Liver (tissue), 9 donors: Measurements from ENCODE around the gene ST6GALNAC5. TPM values are rescaled to one million over a fixed set of nuclear protein-coding genes. Genes with fewer than 3 reads are reported as not detected.
"Not testable (repeated sequence)": the region's sequence is repeated elsewhere in the genome, so short reads cannot be mapped to it uniquely, and the experiment has no call there.

Experiments
- DNase-seq: peaks from one replicate; pipeline ENCODE4 v3.0.0-alpha.2; 2017; ENCODE audit warnings: low spot score
- H3K27ac ChIP-seq, 2 donors: one replicate each; pipeline ENCODE4 v1.7.0; 2013; ENCODE audit warnings: inconsistent platforms in 2 of 2, low read length in 2 of 2, control low read depth in 1 of 2, low read depth in 1 of 2, mild to moderate bottlenecking in 1 of 2
- H3K27me3 ChIP-seq, 4 donors: one replicate each; pipeline versions ENCODE4 v1.6.1 to v1.7.0; 2013; ENCODE audit warnings: low read length in 3 of 4, inconsistent platforms in 1 of 4, mild to moderate bottlenecking in 1 of 4, moderate library complexity in 1 of 4; ENCODE audit not compliant: control insufficient read depth in 4 of 4, insufficient read depth in 4 of 4
- H3K36me3 ChIP-seq, 4 donors: one replicate each; pipeline versions ENCODE4 v1.6.1 to v1.7.0; 2013; ENCODE audit warnings: low read length in 3 of 4, mild to moderate bottlenecking in 3 of 4, low read depth in 1 of 4, moderate library complexity in 1 of 4; ENCODE audit not compliant: control insufficient read depth in 4 of 4, insufficient read depth in 3 of 4
- H3K4me1 ChIP-seq, 4 donors: one replicate each; pipeline versions ENCODE4 v1.6.1 to v1.7.0; 2013; ENCODE audit warnings: low read length in 3 of 4, mild to moderate bottlenecking in 3 of 4, moderate library complexity in 1 of 4; ENCODE audit not compliant: control insufficient read depth in 4 of 4, insufficient read depth in 4 of 4
- H3K4me3 ChIP-seq, 3 donors: one replicate each; pipeline versions ENCODE4 v1.6.1 to v1.7.0; 2013; ENCODE audit warnings: low read length in 3 of 3, control low read depth in 1 of 3, low read depth in 1 of 3, mild to moderate bottlenecking in 1 of 3
- H3K9ac ChIP-seq, 2 donors: one replicate each; pipeline ENCODE4 v1.7.0; 2013; ENCODE audit warnings: low read length in 2 of 2, mild to moderate bottlenecking in 2 of 2, moderate library complexity in 2 of 2, control low read depth in 1 of 2, low read depth in 1 of 2
- H3K9me3 ChIP-seq, 4 donors: one replicate each; pipeline versions ENCODE4 v1.6.1 to v1.7.0; 2013; ENCODE audit warnings: low read length in 3 of 4; ENCODE audit not compliant: control insufficient read depth in 4 of 4
- EGR1 ChIP-seq, 2 donors: IDR thresholded peaks; 2 replicates each; pipeline ENCODE4 v1.6.1; 2016 to 2018; ENCODE audit warnings: antibody characterized with exemption in 2 of 2, low read depth in 2 of 2
- FOXA1 ChIP-seq: IDR thresholded peaks from 2 replicates; pipeline ENCODE4 v1.6.1; 2016; ENCODE audit warnings: antibody characterized with exemption
- FOXA2 ChIP-seq: IDR thresholded peaks from 2 replicates; pipeline ENCODE4 v1.6.1; 2016; ENCODE audit warnings: antibody characterized with exemption
- GABPA ChIP-seq, 2 donors: IDR thresholded peaks in 1 of 2; conservative IDR thresholded peaks in 1 of 2; 2 replicates each; pipeline ENCODE4 v1.6.1; 2016; ENCODE audit warnings: antibody characterized with exemption in 2 of 2, mild to moderate bottlenecking in 1 of 2, moderate library complexity in 1 of 2
- HNF4A ChIP-seq, 2 donors: conservative IDR thresholded peaks; 2 replicates each; pipeline ENCODE4 v1.6.1; 2016; ENCODE audit warnings: antibody characterized with exemption in 2 of 2, mild to moderate bottlenecking in 2 of 2
- HNF4G ChIP-seq: IDR thresholded peaks from 2 replicates; pipeline ENCODE4 v1.6.1; 2016; ENCODE audit warnings: antibody characterized with exemption
- JUND ChIP-seq, 2 donors: IDR thresholded peaks; 2 replicates each; pipeline ENCODE4 v1.6.1; 2016; ENCODE audit warnings: antibody characterized with exemption in 2 of 2
- NR2F2 ChIP-seq: IDR thresholded peaks from 2 replicates; pipeline ENCODE4 v1.6.1; 2016; ENCODE audit warnings: antibody characterized with exemption
- RAD21 ChIP-seq, 2 donors: IDR thresholded peaks; 2 replicates each; pipeline ENCODE4 v1.6.1; 2016; ENCODE audit warnings: antibody characterized with exemption in 2 of 2, mild to moderate bottlenecking in 2 of 2
- RXRA ChIP-seq, 2 donors: IDR thresholded peaks; 2 replicates each; pipeline ENCODE4 v1.6.1; 2017 to 2018; ENCODE audit warnings: antibody characterized with exemption in 2 of 2, mild to moderate bottlenecking in 1 of 2
- SP1 ChIP-seq: IDR thresholded peaks from 2 replicates; pipeline ENCODE4 v1.6.1; 2018; ENCODE audit warnings: antibody characterized with exemption, mild to moderate bottlenecking
- TAF1 ChIP-seq: conservative IDR thresholded peaks from 2 replicates; pipeline ENCODE4 v1.6.1; 2016; ENCODE audit warnings: antibody characterized with exemption, mild to moderate bottlenecking
- YY1 ChIP-seq: IDR thresholded peaks from 2 replicates; pipeline ENCODE4 v1.6.1; 2016; ENCODE audit warnings: antibody characterized with exemption, mild to moderate bottlenecking
- WGBS: extraction: QIAGEN DNeasy Blood & Tissue Kit; methylation state at CpG from one replicate; pipeline ENCODE4 v1.1.7; 2013; 5-methylcytosine and 5-hydroxymethylcytosine counted together
- polyA plus RNA-seq, 2 donors: library from polyadenylated mRNA; stranded (reverse) in 1 of 2; unstranded in 1 of 2; fragments of 200-250 nt in 1 of 2; fragments of >200 nt in 1 of 2; fragmentation: Nextera tagmentation in 1 of 2; extraction: Ambion mirVana in 1 of 2; gene quantifications; one replicate each; pipeline versions ENCODE4 v1.2.1 to v1.2.3, GENCODE V29; 2013 to 2015
- total RNA-seq, 2 donors: library from RNA; depleted of rRNA; stranded (reverse); fragments of >200 nt; gene quantifications; one replicate each; pipeline ENCODE4 v1.2.3, GENCODE V29; 2014
- TF ChIP-seq, protein P1 (sequence below): IDR thresholded peaks from 2 replicates; pipeline ENCODE4 v1.6.1; 2016; ENCODE audit warnings: antibody characterized with exemption
- TF ChIP-seq, protein P2 (sequence below): IDR thresholded peaks from 2 replicates; pipeline ENCODE4 v1.6.1; 2016; ENCODE audit warnings: antibody characterized with exemption, mild to moderate bottlenecking
- TF ChIP-seq, protein P3 (sequence below): IDR thresholded peaks from 2 replicates; pipeline ENCODE4 v1.6.1; 2016; ENCODE audit warnings: antibody characterized with exemption
- TF ChIP-seq, protein P4 (sequence below): IDR thresholded peaks from 2 replicates; pipeline ENCODE4 v1.6.1; 2016; ENCODE audit warnings: antibody characterized with exemption
- TF ChIP-seq, protein P5 (sequence below): fragments of 150-350 bp; IDR thresholded peaks from 2 replicates; pipeline ENCODE4 v1.5.1; 2017; ENCODE audit warnings: improper control_type of control experiment, low read depth, low read length; ENCODE audit not compliant: missing input control
- donor health status: healthy.
- donor health status: healthy.
- donor health status: healthy.
- donor health status: healthy.
- donor health status: healthy.

ST6GALNAC5 gene
- total and polyA plus RNA-seq, 4 donors, result 0.09 to 0.17 TPM; not detected in 2

DNA sequence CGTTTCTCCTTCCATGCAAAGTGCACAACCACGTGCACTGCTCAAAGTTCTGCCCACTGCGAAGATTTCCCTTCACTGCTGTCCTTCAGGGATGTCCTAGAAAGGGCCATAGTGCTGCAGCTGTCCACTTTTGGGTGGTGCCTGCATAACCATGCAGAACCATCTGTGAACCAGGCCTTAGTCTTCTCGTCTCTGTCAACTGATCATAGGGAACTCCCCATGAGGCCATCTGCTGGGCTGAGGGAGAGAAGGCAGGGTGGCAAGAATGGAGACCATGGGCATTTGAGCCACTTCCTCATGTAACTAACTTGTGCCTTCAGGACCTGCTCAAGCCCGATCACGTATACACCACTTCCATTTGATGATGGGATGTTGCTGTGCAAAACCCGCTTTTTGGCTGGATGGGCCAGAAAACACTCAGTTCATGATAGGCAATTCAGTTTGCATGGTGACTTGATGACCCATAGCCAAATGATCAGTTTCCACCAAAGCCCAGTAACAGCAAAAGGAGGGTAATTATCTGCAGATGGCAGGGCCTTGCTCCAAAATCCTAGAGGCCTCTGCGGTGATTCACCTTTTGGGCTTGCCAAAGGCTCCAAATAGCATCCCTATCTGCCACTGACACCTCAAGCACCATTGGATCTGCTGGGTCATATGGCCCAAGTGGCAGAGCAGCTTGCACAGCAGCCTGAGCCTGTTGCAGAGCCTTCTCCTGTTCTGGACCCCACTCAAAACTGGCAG is 9.5 kb downstream of the ST6GALNAC5 start:
- Histone ChIP-seq H3K9ac (no peak overlapping the region), H3K36me3 (no peaks in the 10 kb centered on the region), H3K4me1 (no peaks in the 10 kb centered on the region), H3K4me3 (no peak overlapping the region), H3K27me3 (peaks cover 0 to 3% (median 0%) of the 10 kb centered on the region in 4 donors), H3K27ac (no peak overlapping the region), H3K9me3 (no peaks in the 10 kb centered on the region)
- no peak for DNase-seq
- TF ChIP-seq EGR1 (IDR thresholded peaks at IDR 0.05; ENCODE audit: low read depth in 2 of 2) (no peak), RXRA (IDR thresholded peaks at IDR 0.05) (no peak), TAF1 (no peak), GABPA (IDR thresholded peaks at IDR 0.05 in 1 of 2, conservative IDR thresholded peaks at IDR 0.05 in 1 of 2) (no peak), SP1 (no peak), FOXA2 (no peak), YY1 (no peak), JUND (IDR thresholded peaks at IDR 0.05) (no peak), HNF4G (no peak), HNF4A (conservative IDR thresholded peaks at IDR 0.05) (no peak), RAD21 (IDR thresholded peaks at IDR 0.05) (no peak), FOXA1 (no peak), NR2F2 (no peak)
- TF ChIP-seq, protein P1, sequence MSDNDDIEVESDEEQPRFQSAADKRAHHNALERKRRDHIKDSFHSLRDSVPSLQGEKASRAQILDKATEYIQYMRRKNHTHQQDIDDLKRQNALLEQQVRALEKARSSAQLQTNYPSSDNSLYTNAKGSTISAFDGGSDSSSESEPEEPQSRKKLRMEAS, result no peak
- TF ChIP-seq, protein P2, sequence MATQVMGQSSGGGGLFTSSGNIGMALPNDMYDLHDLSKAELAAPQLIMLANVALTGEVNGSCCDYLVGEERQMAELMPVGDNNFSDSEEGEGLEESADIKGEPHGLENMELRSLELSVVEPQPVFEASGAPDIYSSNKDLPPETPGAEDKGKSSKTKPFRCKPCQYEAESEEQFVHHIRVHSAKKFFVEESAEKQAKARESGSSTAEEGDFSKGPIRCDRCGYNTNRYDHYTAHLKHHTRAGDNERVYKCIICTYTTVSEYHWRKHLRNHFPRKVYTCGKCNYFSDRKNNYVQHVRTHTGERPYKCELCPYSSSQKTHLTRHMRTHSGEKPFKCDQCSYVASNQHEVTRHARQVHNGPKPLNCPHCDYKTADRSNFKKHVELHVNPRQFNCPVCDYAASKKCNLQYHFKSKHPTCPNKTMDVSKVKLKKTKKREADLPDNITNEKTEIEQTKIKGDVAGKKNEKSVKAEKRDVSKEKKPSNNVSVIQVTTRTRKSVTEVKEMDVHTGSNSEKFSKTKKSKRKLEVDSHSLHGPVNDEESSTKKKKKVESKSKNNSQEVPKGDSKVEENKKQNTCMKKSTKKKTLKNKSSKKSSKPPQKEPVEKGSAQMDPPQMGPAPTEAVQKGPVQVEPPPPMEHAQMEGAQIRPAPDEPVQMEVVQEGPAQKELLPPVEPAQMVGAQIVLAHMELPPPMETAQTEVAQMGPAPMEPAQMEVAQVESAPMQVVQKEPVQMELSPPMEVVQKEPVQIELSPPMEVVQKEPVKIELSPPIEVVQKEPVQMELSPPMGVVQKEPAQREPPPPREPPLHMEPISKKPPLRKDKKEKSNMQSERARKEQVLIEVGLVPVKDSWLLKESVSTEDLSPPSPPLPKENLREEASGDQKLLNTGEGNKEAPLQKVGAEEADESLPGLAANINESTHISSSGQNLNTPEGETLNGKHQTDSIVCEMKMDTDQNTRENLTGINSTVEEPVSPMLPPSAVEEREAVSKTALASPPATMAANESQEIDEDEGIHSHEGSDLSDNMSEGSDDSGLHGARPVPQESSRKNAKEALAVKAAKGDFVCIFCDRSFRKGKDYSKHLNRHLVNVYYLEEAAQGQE, result no peak
- TF ChIP-seq, protein P3, sequence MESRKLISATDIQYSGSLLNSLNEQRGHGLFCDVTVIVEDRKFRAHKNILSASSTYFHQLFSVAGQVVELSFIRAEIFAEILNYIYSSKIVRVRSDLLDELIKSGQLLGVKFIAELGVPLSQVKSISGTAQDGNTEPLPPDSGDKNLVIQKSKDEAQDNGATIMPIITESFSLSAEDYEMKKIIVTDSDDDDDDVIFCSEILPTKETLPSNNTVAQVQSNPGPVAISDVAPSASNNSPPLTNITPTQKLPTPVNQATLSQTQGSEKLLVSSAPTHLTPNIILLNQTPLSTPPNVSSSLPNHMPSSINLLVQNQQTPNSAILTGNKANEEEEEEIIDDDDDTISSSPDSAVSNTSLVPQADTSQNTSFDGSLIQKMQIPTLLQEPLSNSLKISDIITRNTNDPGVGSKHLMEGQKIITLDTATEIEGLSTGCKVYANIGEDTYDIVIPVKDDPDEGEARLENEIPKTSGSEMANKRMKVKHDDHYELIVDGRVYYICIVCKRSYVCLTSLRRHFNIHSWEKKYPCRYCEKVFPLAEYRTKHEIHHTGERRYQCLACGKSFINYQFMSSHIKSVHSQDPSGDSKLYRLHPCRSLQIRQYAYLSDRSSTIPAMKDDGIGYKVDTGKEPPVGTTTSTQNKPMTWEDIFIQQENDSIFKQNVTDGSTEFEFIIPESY, result no peak
- TF ChIP-seq, protein P4, sequence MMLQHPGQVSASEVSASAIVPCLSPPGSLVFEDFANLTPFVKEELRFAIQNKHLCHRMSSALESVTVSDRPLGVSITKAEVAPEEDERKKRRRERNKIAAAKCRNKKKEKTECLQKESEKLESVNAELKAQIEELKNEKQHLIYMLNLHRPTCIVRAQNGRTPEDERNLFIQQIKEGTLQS, result no peak
- TF ChIP-seq, protein P5, sequence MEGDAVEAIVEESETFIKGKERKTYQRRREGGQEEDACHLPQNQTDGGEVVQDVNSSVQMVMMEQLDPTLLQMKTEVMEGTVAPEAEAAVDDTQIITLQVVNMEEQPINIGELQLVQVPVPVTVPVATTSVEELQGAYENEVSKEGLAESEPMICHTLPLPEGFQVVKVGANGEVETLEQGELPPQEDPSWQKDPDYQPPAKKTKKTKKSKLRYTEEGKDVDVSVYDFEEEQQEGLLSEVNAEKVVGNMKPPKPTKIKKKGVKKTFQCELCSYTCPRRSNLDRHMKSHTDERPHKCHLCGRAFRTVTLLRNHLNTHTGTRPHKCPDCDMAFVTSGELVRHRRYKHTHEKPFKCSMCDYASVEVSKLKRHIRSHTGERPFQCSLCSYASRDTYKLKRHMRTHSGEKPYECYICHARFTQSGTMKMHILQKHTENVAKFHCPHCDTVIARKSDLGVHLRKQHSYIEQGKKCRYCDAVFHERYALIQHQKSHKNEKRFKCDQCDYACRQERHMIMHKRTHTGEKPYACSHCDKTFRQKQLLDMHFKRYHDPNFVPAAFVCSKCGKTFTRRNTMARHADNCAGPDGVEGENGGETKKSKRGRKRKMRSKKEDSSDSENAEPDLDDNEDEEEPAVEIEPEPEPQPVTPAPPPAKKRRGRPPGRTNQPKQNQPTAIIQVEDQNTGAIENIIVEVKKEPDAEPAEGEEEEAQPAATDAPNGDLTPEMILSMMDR, result no peak
- 91% methylated on average over 8 of the region's 8 CpGs for WGBS

DNA sequence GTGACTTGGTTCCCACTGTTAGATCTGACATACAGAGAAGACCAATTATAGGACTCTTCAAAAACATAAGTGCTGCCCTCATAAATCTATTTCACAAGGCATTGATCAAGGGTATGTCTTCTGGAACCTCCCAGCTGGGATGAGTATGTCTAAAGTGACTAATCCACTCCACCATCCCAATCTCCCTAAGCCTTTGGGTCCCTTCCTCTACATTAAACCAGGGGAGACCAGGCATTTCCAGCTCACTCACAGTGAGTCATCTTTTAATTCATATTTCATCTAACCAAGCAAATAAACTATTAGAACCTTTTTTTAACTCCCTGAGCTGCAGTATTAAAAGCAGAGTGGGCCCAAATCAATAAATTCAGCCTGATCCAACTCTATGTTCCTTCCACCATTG is 11.7 kb downstream of the ST6GALNAC5 start:
- DNase-seq, H3K27ac ChIP-seq, H3K9me3 ChIP-seq, H3K4me1 ChIP-seq, H3K36me3 ChIP-seq, H3K4me3 ChIP-seq, H3K27me3 ChIP-seq, H3K9ac ChIP-seq: not testable (repeated sequence)
